ENCODE results near the gene IKBIP.
"Not testable (repeated sequence)": the region's sequence is repeated elsewhere in the genome, so short reads cannot be mapped to it uniquely, and the experiment has no call there.

IKBIP gene

DNA sequence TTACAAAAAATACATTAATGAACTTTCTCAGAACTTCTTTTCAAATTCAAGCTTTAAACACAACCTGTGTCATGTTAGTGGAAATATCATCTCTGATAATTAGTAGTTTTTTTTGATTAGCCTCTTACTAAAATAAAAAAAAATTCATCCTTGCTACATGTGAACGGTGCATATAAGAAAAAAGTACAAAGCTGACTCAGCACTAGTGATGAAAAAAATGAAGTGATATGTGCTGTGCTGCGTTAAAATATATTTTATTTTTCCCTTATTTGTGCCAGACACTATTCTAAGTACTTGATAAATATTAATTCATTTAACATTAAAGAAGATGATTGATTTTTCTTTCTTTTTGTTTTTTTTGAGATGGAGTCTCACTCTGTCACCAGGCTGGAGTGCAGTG lies 7.5 kb downstream of the IKBIP start:
- no peak for DNase-seq (ENCODE audit: low read depth in 2 of 2)

DNA sequence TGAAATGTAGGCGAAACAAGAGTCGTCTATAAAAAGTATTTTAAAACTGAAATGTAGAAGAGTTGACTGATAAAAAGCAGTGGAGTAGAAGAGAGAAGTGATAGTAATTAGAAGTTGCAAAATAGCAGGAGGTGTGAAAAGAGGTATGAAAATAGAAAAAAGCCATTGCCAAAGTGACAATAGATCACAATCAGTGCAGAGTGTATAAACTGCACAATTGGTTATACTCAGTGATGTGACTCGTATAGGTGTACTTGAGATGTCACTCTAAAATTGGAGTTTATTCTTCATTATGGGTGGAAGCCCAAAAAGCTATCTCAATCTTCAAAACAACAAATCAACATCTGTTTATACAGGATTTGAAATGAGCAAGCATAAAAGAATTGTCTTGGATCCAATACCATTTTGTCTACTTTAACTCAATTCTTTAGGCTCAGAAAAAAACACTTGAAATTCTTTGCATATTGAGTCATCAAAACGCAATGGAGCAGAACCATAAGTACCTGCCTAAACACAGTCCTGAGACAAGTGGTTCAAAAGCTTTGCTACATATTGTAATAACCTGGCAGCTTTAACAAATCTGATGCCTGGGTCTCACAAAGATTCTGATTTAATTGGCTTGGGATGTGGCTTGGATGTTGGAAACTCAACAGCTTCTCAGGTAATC lies 8.8 kb downstream of the IKBIP start:
- peak; percentile 29 to 30 for DNase-seq (ENCODE audit: low read depth in 2 of 2)

GRCh38 chr12:98618952-98619351 lies 25.6 kb downstream of the IKBIP start:
- DNase-seq (ENCODE audit: low read depth in 2 of 2) = peak; percentile 21 to 31

DNA sequence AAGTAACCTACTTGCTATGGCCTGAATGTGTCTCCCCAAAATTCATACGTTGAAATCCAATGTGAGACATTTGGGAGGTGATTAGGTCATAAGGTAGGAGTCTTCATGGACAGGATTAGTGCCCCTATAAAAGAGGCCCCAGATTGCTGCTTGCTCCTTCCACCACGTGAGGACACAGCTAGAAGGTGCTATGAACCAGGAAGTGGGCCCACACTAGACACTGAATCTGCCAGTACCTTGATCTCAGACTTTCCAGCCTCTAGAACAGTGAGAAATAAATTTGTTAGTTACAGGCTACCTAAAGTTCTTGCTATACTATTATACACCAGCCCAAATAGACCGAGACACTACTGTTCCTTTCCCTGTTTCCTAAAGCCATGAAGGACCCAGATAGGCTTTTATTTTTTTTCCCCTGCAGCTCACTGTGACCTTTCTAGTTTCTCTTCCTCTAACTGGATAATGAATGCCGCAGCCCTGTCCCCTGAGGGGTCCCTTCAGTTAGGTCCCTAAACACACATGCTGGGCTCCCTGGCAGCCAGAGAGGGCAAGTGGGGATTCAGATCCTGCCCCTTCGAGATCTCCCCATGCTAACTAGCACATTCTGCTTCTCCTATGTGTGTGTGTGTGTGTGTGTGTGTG lies 31.8 kb downstream of the IKBIP start:
- DNase-seq (ENCODE audit: low read depth in 2 of 2) = no peak

GRCh38 chr12:98610596-98610995 lies 34.0 kb downstream of the IKBIP start:
- DNase-seq (ENCODE audit: low read depth in 2 of 2) = no peak

- DNase-seq (ENCODE audit: low read depth in 2 of 2) = no peak
These were observed 38.1 kb downstream of the IKBIP start for GRCh38 chr12:98606359-98606988.

- DNase-seq (ENCODE audit: low read depth in 2 of 2) = no peak
These were observed 42.7 kb downstream of the IKBIP start for GRCh38 chr12:98601924-98602323.

GRCh38 chr12:98597313-98597712 lies 47.3 kb downstream of the IKBIP start:
- DNase-seq (ENCODE audit: low read depth in 2 of 2) = not testable (repeated sequence)

- peak; percentile 60 to 65 for DNase-seq (ENCODE audit: low read depth in 2 of 2)
These were observed 49.2 kb downstream of the IKBIP start for GRCh38 chr12:98595243-98595988.

GRCh38 chr12:98594050-98594835 lies 50.3 kb downstream of the IKBIP start:
- DNase-seq (ENCODE audit: low read depth in 2 of 2) = no peak

- DNase-seq (ENCODE audit: low read depth in 2 of 2) = peak; percentile 92 to 94
These were observed 51.1 kb downstream of the IKBIP start, which contains the start of gene SLC25A3 for GRCh38 chr12:98593351-98594049. TSS of gene SLC25A3 (plus strand) at chr12:98593686. CDS start at chr12:98593979, 293 bp downstream.

DNA sequence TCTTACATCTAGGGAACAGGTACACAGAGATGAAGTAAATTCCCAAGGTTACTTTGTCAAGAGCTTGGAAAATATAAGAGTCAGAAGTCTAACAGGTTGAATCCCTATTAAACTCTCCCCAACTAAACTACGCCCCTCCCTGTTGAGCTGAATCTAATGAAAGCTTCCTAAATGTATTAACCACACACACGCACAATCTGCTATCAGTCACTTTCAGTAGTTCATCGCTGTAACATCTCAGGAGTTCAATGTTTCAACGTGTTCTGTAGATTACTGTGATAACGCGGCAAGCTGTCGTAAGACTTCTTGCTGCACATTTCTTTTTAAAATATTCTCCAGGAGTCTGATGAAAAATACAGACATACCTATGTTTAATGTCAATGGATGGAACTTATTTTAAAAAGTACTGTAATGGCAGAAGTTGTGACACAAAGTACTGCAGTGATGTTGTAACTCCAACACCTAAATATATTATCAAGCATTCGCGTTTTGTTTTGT lies 51.7 kb downstream of the IKBIP start:
- no peak for DNase-seq (ENCODE audit: low read depth in 2 of 2)

GRCh38 chr12:98591209-98591608 lies 53.4 kb downstream of the IKBIP start:
- no peak for DNase-seq (ENCODE audit: low read depth in 2 of 2)

- DNase-seq (ENCODE audit: low read depth in 2 of 2) = no peak
These were observed 57.5 kb downstream of the IKBIP start for GRCh38 chr12:98587084-98587483.

DNA sequence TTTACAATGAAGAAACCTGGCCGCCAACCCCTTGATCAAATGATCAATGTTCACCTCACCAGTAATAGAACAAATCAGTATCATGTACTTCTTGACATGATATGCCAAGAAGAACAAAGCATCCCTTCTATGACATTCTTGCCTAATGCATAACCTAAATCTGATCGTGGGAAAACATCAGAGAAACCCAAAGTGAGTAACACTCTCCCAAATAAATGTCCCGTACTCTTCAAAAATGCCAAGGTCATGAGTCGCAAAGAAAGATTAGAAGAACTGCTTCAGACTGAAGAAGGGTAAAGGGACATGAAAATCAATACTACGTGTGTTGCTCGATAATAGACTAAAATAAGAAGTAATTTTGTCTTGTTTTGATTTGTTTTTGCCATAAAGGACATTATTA lies 62.5 kb downstream of the IKBIP start:
- no peak for DNase-seq (ENCODE audit: low read depth in 2 of 2)

DNA sequence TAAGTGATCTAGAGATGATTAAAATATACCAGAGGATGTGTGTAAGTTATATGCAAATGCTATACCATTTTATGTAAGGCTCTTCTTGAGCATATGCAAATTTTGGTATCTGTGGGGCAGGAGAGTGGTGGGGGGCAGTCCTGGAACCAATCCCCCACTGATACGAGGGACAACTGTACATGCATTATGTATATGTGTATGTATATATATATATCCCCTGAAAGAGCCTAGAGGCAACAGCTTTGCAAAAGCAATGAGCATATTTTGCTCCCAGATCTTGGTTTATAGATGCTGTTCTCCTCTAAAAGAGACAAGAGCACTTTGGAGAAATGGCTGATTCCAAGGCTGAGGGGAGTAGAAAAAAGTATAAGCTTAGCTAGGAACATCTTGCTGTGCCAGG lies 63.5 kb downstream of the IKBIP start:
- DNase-seq (ENCODE audit: low read depth in 2 of 2) = no peak

GRCh38 chr12:98580695-98581094 lies 63.9 kb downstream of the IKBIP start:
- DNase-seq (ENCODE audit: low read depth in 2 of 2) = no peak

- no peak for DNase-seq (ENCODE audit: low read depth in 2 of 2)
These were observed 64.8 kb downstream of the IKBIP start for GRCh38 chr12:98579835-98580234.

- DNase-seq (ENCODE audit: low read depth in 2 of 2) = no peak
These were observed 65.2 kb downstream of the IKBIP start for GRCh38 chr12:98579347-98579746.

GRCh38 chr12:98578821-98579220 lies 65.8 kb downstream of the IKBIP start:
- DNase-seq (ENCODE audit: low read depth in 2 of 2) = no peak

DNA sequence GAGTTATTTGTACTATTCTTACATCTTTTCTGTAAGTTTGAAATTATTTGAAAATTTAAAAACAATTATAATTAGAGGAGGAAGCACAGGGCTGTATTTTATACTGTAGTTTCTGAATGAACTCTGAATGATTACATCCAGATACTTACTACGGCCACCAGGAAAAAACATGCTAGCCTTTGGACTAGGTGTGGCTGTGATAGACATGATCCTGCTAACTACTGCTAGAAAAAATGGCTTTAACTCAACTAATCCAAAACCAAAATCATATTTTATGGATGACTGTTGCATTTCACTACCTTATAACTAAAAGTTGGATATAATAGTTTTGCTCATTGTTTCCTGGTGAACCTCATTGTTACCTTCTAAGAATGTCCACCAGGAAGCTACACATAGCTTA lies 66.2 kb downstream of the IKBIP start:
- no peak for DNase-seq (ENCODE audit: low read depth in 2 of 2)
